H1 (cell line): Measurements from ENCODE around the gene PPARA.

Source experiments
- CTCF ChIP-seq, 3 experiments: IDR thresholded peaks; 1 replicate in 2 of 3; 2 replicates in 1 of 3; pipeline versions ENCODE4 v1.5.1 to v1.6.1; 2011; ENCODE audit warnings: low read length in 3 of 3, mild to moderate bottlenecking in 3 of 3, inconsistent platforms in 2 of 3, low read depth in 1 of 3, moderate library complexity in 1 of 3; ENCODE audit not compliant: insufficient read depth in 1 of 3; ENCODE audit errors: control extremely low read depth in 1 of 3
- HDAC6 ChIP-seq: IDR thresholded peaks from one replicate; pipeline ENCODE4 v1.7.1; 2012; ENCODE audit warnings: low read depth, mild to moderate bottlenecking, inconsistent platforms, low read length, moderate library complexity
- YY1 ChIP-seq: IDR thresholded peaks from 2 replicates; pipeline ENCODE4 v1.6.1; 2011; ENCODE audit warnings: low read depth, mild to moderate bottlenecking, low read length

DNA sequence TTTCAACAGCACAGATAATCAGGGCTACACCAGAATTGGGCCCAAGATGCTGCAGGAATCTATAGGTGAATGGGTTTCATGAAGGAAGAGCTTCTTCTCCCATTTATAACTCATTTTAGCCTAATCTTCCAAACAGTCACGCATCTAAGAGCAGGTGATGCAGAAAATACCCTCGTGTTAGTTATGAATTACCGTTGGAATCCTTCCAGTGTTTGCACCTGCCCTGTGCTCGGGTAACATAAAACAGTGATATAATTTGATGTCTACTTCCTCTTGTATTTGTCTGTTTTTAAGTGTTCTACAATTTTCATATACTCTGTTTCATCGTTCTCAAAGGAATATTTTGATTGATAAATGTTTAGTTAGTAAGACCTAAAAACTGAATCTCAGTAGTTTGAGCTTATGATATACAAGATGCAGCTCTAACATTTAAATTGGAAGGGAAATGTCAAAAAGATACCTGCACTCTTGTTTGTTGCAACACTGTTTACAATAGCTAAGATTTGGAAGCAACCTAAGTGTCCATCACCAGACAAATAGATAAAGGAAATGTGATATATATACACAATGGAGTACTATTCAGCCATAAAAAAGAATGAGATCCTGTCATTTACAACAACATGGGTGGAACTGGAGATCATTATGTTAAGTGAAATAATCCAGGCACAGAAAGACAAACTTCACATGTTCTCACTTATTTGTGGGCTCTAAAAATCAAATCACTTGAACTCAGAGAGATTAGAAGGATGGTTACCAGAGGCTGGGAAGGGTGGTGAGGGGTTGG, 42.1 kb downstream of the PPARA start:
- TF ChIP-seq CTCF (IDR thresholded peaks at IDR 0.05; ENCODE audit: control extremely low read depth in 1 of 3, insufficient read depth in 1 of 3, low read depth in 1 of 3, low read length in 3 of 3) = no peak
- TF ChIP-seq YY1 = no peak
- no peak for TF ChIP-seq HDAC6
